CD4-positive, alpha-beta T cell treated with Interleukin-10 for 1 hour (primary cell): ENCODE results near the gene FUCA1.
"Not testable (repeated sequence)": the region's sequence is repeated elsewhere in the genome, so short reads cannot be mapped to it uniquely, and the experiment has no call there.

Experiments
- DNase-seq: peaks from one replicate; pipeline ENCODE4 v3.0.0-alpha.2; 2020

FUCA1 gene

DNA sequence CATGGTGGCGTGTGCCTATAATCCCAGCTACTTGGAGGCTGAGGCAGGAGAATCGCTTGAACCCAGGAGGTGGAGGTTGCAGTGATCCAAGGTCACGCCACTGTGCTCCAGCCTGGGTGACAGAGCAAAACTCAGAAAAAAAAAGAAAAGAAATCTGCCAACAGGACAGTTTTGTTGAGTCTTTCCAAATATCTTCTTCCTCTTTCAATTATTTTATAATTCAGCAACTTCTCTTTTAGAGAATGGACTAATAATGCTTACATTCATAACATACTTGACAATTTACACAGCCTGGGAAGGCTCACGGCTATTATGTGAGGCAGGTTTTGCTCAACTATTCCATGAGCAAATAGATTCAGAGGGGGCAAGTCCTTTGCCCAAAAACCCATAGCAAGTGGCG is 27.0 kb upstream of the FUCA1 start:
- DNase-seq = no peak

DNA sequence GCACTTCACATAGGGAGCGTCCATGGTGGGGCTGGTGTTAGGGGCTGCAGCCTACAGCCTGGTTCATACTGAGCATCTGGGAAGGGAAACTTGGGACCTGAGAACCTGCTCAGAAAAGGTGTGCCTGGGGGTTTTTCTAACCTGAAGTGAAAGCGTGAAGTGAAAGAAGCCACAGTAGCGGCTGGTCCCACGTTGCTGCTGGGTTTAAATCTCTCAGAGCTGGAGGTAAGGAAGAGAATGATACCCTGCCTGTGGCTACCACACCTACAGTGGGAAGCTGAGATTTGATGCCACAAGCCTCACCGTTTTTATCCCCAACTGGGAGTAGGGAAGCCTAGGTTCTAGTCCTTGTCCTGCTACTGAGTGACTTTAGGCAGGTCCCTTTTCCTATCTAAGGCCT is 21.0 kb upstream of the FUCA1 start:
- DNase-seq = no peak

DNA sequence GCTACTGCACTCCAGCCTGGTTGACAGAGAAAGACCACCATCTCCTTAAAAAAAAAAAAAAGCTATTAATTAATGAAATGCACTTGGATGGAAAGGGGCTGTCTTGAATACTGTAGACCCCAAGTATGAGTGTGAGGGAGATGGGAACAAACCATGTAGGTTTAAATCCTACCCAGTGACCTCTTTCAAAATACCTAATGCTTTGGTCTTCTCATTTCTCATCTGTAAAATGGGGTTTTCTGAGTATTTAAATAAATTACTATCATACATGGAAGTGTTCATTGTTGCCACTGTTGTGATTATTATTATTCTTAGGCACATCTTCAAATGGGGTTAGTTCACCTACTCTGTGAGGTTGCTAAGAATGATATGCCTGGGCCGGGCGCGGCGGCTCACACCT is 17.1 kb upstream of the FUCA1 start:
- no peak for DNase-seq

- DNase-seq = no peak
Measured at GRCh38 chr1:23882746-23883145, 14.7 kb upstream of the FUCA1 start.

GRCh38 chr1:23879809-23880208 is 11.7 kb upstream of the FUCA1 start:
- DNase-seq = no peak

- no peak for DNase-seq
Measured at GRCh38 chr1:23878668-23879067, 10.6 kb upstream of the FUCA1 start.

DNA sequence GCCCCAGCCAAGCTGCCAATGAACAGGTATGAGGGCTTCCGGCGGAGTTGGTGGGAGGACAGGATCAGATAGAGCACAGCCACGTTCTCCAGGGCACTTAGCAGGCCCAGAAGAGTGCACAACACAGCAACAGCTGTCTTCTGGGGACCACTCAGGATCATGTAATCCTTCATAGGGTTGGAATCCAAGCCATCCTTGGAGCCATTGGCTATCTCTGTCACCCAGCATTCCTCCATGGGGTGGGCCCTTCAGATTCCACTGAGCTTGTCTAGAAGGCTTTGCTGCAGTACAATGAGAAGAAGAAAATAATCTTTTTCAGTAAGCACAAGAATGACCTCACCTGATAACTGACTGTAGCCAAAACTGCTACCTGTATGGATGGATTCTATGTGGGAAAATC is 7.3 kb upstream of the FUCA1 start:
- no peak for DNase-seq

- no peak for DNase-seq
Measured at GRCh38 chr1:23872421-23872820, 4.3 kb upstream of the FUCA1 start.

GRCh38 chr1:23869051-23869450 is 961 bp upstream of the FUCA1 start:
- DNase-seq = no peak

- DNase-seq = no peak
Measured at GRCh38 chr1:23868557-23869016, 497 bp upstream of the FUCA1 start.

GRCh38 chr1:23867542-23867894 is 572 bp downstream of the FUCA1 start:
- DNase-seq = no peak

- no peak for DNase-seq
Measured at GRCh38 chr1:23865543-23865930, 2.6 kb downstream of the FUCA1 start.

- DNase-seq = no peak
Measured at GRCh38 chr1:23864801-23865542, 3.1 kb downstream of the FUCA1 start.

- DNase-seq = no peak
Measured at GRCh38 chr1:23862640-23863039, 5.5 kb downstream of the FUCA1 start.

GRCh38 chr1:23854568-23854967 is 13.5 kb downstream of the FUCA1 start:
- peak; percentile 21 for DNase-seq

- not testable (repeated sequence) for DNase-seq
Measured at GRCh38 chr1:23853124-23853523, 15.0 kb downstream of the FUCA1 start.

DNA sequence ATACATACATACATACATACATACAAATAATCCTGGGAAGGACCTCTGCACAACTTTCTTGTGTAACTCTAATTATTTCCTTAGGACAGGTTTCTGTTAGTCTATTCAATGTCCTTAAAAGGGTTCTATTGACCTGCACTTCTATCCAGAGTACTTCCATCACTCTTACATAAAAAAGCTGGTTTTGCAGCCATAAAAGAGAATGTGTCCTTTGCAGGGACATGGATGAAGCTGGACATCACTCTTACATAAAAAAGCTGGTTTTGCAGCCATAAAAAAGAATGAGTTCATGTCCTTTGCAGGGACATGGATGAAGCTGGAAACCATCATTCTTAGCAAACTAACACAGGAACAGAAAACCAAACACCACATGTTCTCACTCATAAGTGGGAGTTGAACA is 16.7 kb downstream of the FUCA1 start:
- DNase-seq = not testable (repeated sequence)

DNA sequence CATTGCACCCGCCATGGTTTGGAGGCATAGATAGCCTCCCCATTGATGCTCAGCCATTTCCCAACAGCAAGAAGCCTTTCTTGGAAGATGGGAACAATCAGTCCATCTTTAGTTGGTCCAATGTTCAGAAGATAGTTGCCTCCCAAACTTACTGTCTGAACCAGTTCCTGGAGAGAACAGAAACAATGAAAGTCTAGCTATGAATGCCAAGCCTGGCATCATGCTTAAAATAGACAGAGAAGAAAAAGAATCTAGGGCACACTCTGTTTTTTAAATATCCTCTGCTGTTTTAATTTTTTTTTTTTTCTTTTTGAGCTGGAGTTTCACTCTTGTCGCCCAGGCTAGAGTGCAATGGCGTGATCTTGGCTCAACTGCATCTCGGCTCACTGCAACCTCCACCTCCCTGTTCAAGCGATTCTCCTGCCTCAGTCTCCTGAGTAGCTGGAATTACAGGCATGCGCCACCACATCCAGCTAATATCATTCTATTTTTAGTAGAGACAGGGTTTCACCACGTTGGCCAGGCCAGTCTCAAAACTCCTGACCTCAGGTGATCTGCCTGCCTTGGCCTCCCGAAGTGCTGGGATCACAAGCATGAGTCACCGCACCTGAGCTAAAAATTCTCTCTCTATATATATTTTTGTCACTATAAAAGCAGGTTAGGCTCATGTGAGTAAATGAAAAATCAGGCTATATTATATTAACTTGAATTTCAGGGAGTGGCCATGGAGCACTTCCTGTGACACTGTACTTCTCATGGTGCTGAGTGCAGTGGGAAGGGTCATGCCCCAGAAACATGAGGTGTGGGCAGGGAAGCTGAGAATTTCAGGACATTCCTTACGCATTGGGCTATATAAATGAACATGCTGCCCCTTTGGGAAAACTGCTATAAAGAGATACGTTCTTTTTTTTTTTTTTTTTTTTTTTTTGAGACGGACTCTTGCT is 19.1 kb downstream of the FUCA1 start:
- no peak for DNase-seq

GRCh38 chr1:23847482-23848095 is 20.5 kb downstream of the FUCA1 start:
- DNase-seq = not testable (repeated sequence)

DNA sequence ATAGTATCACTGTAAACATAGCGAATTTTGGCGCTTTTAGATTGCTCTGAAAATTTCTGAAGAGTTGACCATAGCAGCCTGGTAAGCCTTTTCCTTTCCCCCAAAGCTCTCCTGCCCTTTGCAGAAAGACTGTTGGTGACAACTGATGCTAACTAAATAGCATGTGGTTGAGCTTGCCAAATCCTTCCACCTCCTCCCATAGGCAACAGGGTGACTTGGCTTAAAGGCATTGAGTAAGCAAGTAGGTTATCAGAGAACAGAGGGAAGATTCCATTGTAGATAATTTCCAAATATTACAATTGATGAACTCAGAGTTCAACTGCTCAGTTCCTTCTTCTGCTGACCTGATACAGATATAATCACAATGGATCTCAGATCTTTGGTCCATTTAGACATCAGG is 22.9 kb downstream of the FUCA1 start:
- DNase-seq = no peak

DNA sequence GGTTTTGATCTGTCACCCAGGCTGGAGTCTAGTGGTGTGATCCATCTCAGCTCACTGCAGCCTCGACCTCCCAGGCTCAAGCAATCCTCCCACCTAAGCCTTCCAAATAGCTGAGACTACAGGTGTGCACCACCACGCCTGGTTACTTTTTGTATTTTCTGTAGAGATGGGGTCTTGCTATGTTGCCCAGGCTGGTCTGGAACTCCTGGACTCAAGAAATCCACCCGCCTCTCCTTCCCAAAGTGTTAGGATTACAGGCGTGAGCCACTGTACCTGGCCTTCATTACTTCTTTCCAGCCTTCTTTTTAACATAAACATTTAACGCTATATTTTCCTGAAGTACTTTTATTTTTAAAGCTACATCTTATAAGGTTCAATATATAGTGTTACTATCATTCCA is 24.4 kb downstream of the FUCA1 start:
- DNase-seq = no peak

DNA sequence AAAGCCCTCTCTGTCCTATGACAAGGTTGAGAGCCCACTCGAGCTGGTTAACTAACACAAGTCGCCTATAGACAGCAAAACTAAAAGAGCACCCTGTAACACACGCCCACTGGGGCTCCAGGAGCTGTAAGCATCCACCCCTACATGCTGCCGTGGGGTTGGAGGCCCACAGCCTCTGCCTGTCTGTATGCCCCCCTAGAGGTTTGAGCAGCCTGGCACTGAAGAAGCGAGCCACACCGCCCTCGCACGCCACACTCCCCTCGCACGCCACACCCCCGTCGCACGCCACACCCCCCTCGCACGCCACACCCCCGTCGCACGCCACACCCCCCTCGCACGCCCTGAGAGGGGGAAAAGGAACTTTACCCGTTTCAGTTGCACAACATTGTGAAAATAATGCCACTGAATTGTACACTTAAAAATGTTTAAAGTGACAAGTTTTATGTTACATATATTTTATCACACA is 29.7 kb downstream of the FUCA1 start:
- peak; percentile 81 for DNase-seq

- no peak for DNase-seq
Measured at GRCh38 chr1:23837908-23838307, 30.2 kb downstream of the FUCA1 start.

GRCh38 chr1:23836037-23836436 is 32.1 kb downstream of the FUCA1 start:
- DNase-seq = no peak
